Ovary (tissue), 3 donors: ENCODE results near the gene PLEKHA6.

Experiments used
- CTCF ChIP-seq, 3 donors: fragments of 450-650 bp in 2 of 3; fragments of 200-600 bp in 1 of 3; IDR thresholded peaks; one replicate each; pipeline versions ENCODE4 v1.5.1 to v1.8.0; 2016 to 2022; ENCODE audit warnings: antibody characterized with exemption in 3 of 3, mild to moderate bottlenecking in 1 of 3
- POLR2A ChIP-seq: fragments of 450-650 bp; IDR thresholded peaks from one replicate; pipeline ENCODE4 v1.6.1; 2017; ENCODE audit warnings: antibody characterized with exemption, mild to moderate bottlenecking, moderate library complexity
- donor health status: DM: no; HTN: no; CAD: no.

DNA sequence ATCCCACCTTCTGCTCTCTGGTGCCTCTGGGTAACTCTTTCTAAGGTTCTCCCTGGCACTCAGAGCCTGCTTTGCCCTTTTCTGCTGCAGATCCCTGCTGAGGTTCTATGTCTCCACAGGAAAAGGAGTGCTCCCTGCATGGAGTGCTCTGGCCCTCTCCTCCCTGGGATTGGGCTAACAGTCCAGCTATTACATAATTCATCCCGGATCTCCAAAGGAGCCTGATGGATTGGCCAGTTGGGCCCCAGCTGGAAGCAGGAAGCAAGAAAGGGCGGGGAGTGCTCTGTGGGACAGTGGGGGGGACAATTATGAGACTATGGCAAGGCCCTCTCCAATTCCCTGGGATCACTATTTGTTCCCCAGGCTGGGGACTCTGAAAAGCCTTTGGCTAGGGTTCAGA is 94.1 kb downstream of the PLEKHA6 start:
- no peak for TF ChIP-seq CTCF (IDR thresholded peaks at IDR 0.05)
- TF ChIP-seq POLR2A: no peak
